GM10266 (cell line): Measurements from ENCODE around the gene PAPPA.
A peak's percentile ranks its signal among the peaks of the same experiment; 100 is the strongest.

Source experiments
- DNase-seq: peaks from one replicate; pipeline ENCODE4 v3.0.0; 2012; ENCODE audit errors: extremely low spot score
- TF ChIP-seq, protein P1 (sequence below): IDR thresholded peaks from 2 replicates; pipeline ENCODE4 v1.5.1; 2012; ENCODE audit warnings: mild to moderate bottlenecking, low read depth; ENCODE audit not compliant: control insufficient read depth, insufficient read depth; ENCODE audit errors: missing control alignments

The PAPPA gene

DNA sequence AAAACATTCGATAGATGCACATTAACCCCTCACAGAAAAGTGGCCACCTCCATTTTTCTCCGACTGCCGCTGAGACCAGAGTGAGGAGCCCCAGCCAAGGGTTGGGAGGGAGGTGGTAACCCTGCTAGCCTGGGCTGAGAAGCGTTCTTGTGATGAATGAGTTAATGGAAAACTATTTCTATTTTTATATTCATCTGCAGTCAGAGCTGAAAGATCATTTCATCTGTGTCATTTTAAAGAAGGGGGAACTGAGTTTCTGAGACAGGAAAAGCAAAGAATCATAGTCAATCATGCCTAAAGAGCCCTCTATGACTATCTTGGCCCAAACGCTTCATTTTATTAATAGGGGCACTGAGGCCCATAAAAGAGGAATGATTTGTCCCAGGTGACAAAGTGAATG lies 229.5 kb downstream of the PAPPA start:
- peak; percentile 34 for DNase-seq

DNA sequence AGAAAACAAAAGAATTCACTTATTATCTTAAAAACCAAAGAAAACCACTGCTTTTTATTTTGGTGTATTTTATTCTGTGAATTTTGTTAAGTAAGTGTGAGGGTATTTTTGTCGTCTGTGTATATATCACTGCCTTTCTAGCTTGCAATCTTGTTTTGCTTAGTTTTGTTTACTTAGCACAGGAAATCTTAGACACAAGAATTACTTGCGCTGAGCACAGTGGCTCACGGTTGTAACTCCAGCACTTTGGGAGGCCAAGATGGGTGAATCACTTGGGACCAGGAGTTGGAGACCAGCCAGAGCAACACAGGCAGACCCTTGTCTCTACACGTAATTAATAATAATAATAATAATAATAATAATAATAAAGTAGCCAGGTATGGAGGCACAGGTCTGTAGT lies 230.3 kb downstream of the PAPPA start:
- TF ChIP-seq, protein P1, sequence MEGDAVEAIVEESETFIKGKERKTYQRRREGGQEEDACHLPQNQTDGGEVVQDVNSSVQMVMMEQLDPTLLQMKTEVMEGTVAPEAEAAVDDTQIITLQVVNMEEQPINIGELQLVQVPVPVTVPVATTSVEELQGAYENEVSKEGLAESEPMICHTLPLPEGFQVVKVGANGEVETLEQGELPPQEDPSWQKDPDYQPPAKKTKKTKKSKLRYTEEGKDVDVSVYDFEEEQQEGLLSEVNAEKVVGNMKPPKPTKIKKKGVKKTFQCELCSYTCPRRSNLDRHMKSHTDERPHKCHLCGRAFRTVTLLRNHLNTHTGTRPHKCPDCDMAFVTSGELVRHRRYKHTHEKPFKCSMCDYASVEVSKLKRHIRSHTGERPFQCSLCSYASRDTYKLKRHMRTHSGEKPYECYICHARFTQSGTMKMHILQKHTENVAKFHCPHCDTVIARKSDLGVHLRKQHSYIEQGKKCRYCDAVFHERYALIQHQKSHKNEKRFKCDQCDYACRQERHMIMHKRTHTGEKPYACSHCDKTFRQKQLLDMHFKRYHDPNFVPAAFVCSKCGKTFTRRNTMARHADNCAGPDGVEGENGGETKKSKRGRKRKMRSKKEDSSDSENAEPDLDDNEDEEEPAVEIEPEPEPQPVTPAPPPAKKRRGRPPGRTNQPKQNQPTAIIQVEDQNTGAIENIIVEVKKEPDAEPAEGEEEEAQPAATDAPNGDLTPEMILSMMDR, result no peak
- no peak for DNase-seq

More for the DNA sequence above, 229.5 kb downstream of the PAPPA start:
- TF ChIP-seq, protein P1, result no peak

DNA sequence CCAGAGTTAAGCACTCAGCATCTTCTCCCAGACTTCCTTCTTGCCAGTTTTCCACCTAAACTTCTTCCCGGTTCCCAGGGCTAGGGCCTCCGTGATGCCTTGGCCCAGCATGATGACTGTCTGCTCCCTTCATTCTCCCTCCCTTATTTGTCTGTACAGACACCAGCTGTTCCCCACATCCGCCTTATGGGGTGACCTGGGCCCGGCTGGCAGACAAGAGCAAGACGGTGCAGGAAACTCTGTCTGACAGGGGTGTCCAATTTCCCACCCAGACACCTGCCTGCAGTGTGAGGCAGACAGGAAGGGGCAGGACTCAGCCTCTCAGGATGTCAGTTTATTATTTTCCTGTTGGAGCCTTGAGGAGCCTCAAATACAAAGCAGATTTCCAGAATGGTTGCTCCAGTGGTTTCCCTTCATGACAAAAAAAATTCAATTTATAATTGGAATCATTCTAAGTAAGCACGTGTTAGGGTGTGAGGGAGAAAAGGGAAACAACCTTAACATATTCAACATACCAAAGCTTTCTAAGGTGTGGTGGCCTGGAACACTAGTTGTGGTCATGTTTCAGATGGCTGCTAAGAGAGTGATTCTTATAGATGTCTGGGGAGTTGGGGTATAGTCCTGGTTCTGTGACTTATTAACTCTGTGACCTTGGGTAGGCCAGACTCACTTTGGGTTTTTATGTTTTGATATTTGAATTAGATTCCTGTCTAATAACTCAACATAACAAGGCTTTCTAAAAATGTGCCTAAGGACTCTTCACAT lies 234.5 kb downstream of the PAPPA start:
- DNase-seq, result no peak
- TF ChIP-seq, protein P1, result no peak

DNA sequence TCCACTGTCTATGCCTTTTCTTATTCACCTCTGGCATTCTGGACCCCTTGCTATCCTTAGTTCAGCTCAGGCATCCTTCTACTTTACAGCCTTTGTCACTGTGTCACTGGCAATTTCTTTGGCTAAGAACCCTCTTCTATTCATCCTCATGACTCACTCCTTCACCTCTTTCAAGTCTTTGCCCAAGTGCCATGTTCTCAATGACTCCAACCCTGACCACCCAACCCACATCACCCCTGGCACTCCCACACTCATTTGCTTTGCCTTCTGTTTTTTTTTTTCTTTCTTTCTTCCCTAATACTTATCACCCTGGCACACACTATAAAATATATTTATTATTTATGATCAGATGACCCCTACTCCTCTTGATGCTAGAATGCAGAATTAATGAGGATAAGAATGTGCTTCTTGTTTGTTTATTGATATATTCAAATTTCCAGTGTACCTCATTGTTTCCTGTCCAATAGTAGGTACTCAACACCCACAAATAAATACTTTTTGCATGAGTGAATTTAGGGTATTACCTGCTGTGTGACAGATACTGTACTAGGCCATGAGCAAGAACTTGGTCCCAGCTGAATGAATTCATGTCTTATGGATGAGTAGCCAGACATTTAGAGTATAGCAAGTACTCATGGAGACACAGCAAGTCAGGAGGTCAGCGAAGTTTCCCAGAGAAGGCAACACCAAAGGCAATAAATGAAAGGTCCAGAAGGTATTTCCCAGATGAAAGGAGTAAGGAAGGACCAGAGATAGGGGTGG lies 236.1 kb downstream of the PAPPA start:
- TF ChIP-seq, protein P1, result no peak
- no peak for DNase-seq

DNA sequence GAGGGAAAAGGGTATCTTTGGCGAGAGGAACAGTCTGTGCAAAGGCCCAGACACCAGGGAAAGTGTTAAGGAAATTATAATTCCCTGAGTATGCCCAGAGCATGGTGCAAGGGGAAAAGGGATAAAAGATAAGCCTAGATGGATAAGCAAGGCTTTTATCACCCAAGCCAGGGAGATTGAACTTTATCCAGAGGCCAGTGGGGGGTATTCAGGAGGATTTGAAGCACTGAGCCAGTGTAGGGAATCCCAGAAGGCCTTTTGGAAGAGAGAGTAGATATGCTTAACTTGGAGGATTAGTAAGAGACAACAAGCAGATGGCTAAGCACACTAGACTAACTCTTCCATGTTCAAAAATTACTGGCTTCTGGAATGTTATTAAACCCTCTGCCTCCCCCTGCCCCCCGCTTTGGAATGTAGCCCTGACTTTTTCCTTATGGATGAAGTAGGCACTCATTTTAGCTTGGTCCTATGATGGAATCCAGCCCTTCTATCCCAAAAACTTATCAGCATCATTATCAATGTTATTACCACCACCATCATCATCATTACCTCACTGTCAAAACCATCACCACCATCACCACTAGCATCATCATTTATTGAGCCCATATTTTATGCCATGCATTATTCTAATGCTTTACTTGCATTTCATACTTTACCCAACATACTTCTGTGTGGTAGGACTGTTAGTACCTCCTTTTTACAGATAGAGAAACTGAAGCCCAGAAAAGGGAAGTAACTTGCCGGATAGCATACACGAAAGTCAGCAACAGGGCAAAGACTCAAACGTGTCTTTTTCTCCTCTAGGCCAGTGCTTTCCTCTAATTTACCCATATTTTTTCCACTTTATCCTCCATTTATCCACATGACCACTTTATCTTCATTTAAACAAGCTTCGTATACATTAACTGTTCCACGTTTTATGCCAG lies 237.0 kb downstream of the PAPPA start:
- peak; percentile 38 for DNase-seq
- TF ChIP-seq, protein P1, result no peak

DNA sequence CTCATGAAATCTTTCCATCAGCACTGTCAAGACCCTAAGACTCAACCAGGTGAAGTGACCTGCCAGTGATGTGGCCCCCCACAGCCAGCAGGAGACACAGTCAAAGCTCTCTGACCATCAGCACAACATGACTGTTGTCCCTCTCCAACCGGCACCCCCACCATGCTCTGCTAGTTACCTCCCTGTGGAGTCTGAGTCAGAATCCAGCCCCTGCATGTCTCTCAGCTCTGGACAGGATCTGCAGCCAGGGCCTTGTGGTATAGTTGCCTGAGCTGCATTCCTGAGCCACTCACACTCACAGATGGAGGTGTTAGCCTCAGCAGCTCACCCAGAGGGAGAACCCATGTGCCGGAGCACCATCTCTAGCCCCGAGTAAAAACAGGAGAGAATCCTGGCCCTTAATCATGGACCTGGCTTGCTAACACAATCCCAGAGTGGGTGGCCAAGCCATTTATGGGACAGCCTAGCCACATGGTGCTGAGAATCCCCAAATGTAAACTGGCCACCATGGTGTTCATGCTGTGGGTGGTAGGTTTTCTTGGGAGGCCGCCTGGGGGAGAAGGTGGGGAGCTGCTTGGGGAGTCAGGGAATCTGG lies 237.8 kb downstream of the PAPPA start:
- TF ChIP-seq, protein P1, result no peak
- no peak for DNase-seq
